B cell (primary cell): ENCODE data around the gene DPYD. TPM values are rescaled to one million over a fixed set of nuclear protein-coding genes. Genes with fewer than 3 reads are reported as not detected.

Experiments
- ATAC-seq: fragments of 200-7000 bp; cut with Tn5 transposase; one replicate; pipeline ENCODE4 v1.10.0; 2021; ENCODE audit warnings: low read depth, mild to moderate bottlenecking, moderate number of reproducible peaks, moderate library complexity
- CTCF ChIA-PET: fragments of 350-600 bp; sonication (Branson Sonifier 250); formaldehyde crosslinking; loops from one replicate; lab custom pipeline; 2021; ENCODE audit warnings: antibody characterized with exemption, inconsistent platforms; lab: Charles Lee
- POLR2A ChIA-PET: fragments of 350-600 bp; sonication (Branson Sonifier 250); formaldehyde crosslinking; loops from one replicate; lab custom pipeline; 2021; ENCODE audit warnings: antibody characterized with exemption; lab: Charles Lee
- DNase-seq: peaks from one replicate; pipeline ENCODE4 v3.0.0; 2013
- H2AFZ ChIP-seq: 2 replicates; pipeline ENCODE4 v1.6.1; 2012; ENCODE audit warnings: mild to moderate bottlenecking, low read depth, low read length; ENCODE audit not compliant: insufficient read depth, poor library complexity, severe bottlenecking
- H3K27ac ChIP-seq, 2 donors: 1 replicate in 1 of 2; 2 replicates in 1 of 2; pipeline ENCODE4 v1.5.1; 2012 to 2013; ENCODE audit warnings: low read length in 2 of 2, mild to moderate bottlenecking in 2 of 2, moderate library complexity in 1 of 2
- H3K27me3 ChIP-seq, 4 experiments: fragments of 200-600 bp in 1 of 4; sonication (generic) in 1 of 4; replicated peaks in 1 of 4; 1 replicate in 2 of 4; 2 replicates in 2 of 4; pipeline versions ENCODE4 v1.6.1 to v1.7.0; 2013 to 2016; ENCODE audit warnings: low read length in 3 of 4, mild to moderate bottlenecking in 2 of 4, mixed read lengths in 1 of 4, moderate library complexity in 1 of 4; ENCODE audit not compliant: insufficient read depth in 4 of 4, control insufficient read depth in 3 of 4; ENCODE audit errors: control extremely low read depth in 1 of 4
- H3K36me3 ChIP-seq, 2 experiments: replicated peaks in 1 of 2; 1 replicate in 1 of 2; 2 replicates in 1 of 2; pipeline versions ENCODE4 v1.6.1 to v1.7.1; 2013; ENCODE audit warnings: low read length in 1 of 2; ENCODE audit not compliant: insufficient read depth in 2 of 2, control insufficient read depth in 1 of 2; ENCODE audit errors: control extremely low read depth in 1 of 2, extremely low read depth in 1 of 2
- H3K4me1 ChIP-seq, 2 donors: fragments of 200-600 bp in 1 of 2; sonication (generic) in 1 of 2; 1 replicate in 1 of 2; 2 replicates in 1 of 2; pipeline versions ENCODE4 v1.5.1 to v1.6.1; 2013 to 2017; ENCODE audit warnings: low read length in 2 of 2; ENCODE audit not compliant: control insufficient read depth in 2 of 2, insufficient read depth in 2 of 2
- H3K4me2 ChIP-seq: replicated peaks from 2 replicates; pipeline ENCODE3; 2012; ENCODE audit warnings: mild to moderate bottlenecking, low read depth, low read length; ENCODE audit not compliant: poor library complexity, severe bottlenecking
- H3K4me3 ChIP-seq, 5 experiments: fragments of 200-600 bp in 1 of 5; sonication (generic) in 1 of 5; 1 replicate in 3 of 5; 2 replicates in 2 of 5; pipeline versions ENCODE4 v1.5.1 to v1.7.0; 2011 to 2016; ENCODE audit warnings: low read length in 4 of 5, mild to moderate bottlenecking in 4 of 5, low read depth in 2 of 5, control low read depth in 1 of 5, moderate library complexity in 1 of 5; ENCODE audit not compliant: insufficient read depth in 1 of 5; ENCODE audit errors: control extremely low read depth in 1 of 5, extremely low read depth in 1 of 5
- H3K79me2 ChIP-seq: fragments of 200-600 bp; sonication (generic); one replicate; pipeline ENCODE4 v1.6.0; 2016; ENCODE audit warnings: low read length; ENCODE audit not compliant: control insufficient read depth, insufficient read depth
- H3K9ac ChIP-seq: fragments of 200-600 bp; sonication (generic); 2 replicates; pipeline ENCODE4 v1.6.1; 2017; ENCODE audit warnings: mild to moderate bottlenecking, low read length, moderate library complexity
- H3K9me3 ChIP-seq, 3 donors: one replicate each; pipeline versions ENCODE4 v1.6.1 to v1.7.1; 2013; ENCODE audit warnings: low read length in 2 of 3; ENCODE audit not compliant: control insufficient read depth in 2 of 3, insufficient read depth in 1 of 3; ENCODE audit errors: control extremely low read depth in 1 of 3
- H4K20me1 ChIP-seq: 2 replicates; pipeline ENCODE4 v1.6.0; 2012; ENCODE audit warnings: mild to moderate bottlenecking, low read length; ENCODE audit not compliant: insufficient read depth, control insufficient read depth, poor library complexity, severe bottlenecking
- H3K27ac Mint-ChIP-seq: one replicate; pipeline ENCODE4 v1.8.0; 2021; ENCODE audit warnings: mixed read lengths
- H3K27me3 Mint-ChIP-seq: one replicate; pipeline ENCODE4 v1.8.0; 2021; ENCODE audit warnings: mixed read lengths
- H3K4me1 Mint-ChIP-seq: one replicate; pipeline ENCODE4 v1.8.0; 2021; ENCODE audit warnings: mixed read lengths
- H3K4me3 Mint-ChIP-seq: one replicate; pipeline ENCODE4 v1.8.0; 2021; ENCODE audit warnings: mixed read lengths
- H3K9me3 Mint-ChIP-seq: one replicate; pipeline ENCODE4 v1.8.0; 2022; ENCODE audit warnings: mixed read lengths; ENCODE audit not compliant: insufficient read depth
- EZH2 ChIP-seq: IDR thresholded peaks from 2 replicates; pipeline ENCODE4 v1.6.1; 2012; ENCODE audit warnings: borderline replicate concordance, low read depth, mild to moderate bottlenecking, moderate library complexity, low read length; ENCODE audit not compliant: insufficient read depth, poor library complexity, severe bottlenecking
- WGBS: methylation state at CpG from one replicate; pipeline ENCODE4 v1.1.5; 2013; ENCODE audit warnings: missing lambda C conversion rate; ENCODE audit not compliant: insufficient coverage; 5-methylcytosine and 5-hydroxymethylcytosine counted together
- intact Hi-C: fragments of 100-400 bp; cut with micrococcal nuclease; formaldehyde crosslinking; loops from one replicate; pipeline ENCODE4 v1.10.0; 2022
- polyA plus RNA-seq: library from polyadenylated mRNA; depleted of rRNA; stranded (reverse); fragments of >200 nt; gene quantifications from 2 replicates; pipeline ENCODE4 v1.2.3, GENCODE V29; 2012
- total RNA-seq, 2 donors: library from RNA; stranded (reverse); fragments of 120-200 nt in 1 of 2; gene quantifications; 1 replicate in 1 of 2; 2 replicates in 1 of 2; pipeline versions ENCODE4 v1.2.3 to v1.2.4, GENCODE V29; 2013 to 2022
- TF ChIP-seq, protein P1 (sequence below): fragments of 200-600 bp; IDR thresholded peaks from one replicate; pipeline ENCODE4 v1.8.0; 2022; ENCODE audit warnings: antibody characterized with exemption, mild to moderate bottlenecking

DPYD gene
- total and polyA plus RNA-seq, 2 donors (not counting 1 experiment from before 2014, with no cell fraction given), result 4.2 to 19.0 TPM

DNA sequence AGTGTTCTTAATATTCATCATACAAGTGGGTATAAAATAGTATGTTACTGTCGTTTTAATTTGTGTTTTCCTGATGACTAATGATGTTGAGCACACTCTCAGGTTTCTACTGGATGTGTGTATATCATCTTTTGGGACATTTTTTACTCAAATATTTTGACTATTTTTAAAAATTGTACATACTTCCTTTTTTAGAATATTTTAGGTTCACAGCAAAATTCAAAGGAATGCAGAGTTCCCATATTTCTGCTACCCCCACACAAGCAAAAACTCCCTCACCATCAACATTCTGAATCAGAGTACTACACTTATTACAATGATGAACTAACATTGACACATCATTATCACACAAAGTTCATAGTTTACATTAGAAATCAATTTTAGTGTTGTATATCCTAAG, 114.5 kb downstream of the DPYD start:
- Histone ChIP-seq H3K9me3 (peaks cover 0 to 2% (median 0%) of the 10 kb centered on the region in 3 donors), H3K27me3 (no peaks in the 10 kb centered on the region), H3K79me2 (no peaks in the 10 kb centered on the region), H3K4me2 (no peak overlapping the region), H3K4me3 (no peak overlapping the region), H3K9ac (no peak overlapping the region), H3K4me1 (no peaks in the 10 kb centered on the region), H3K27ac (no peak overlapping the region), H4K20me1 (no peaks in the 10 kb centered on the region), H2AFZ (no peak overlapping the region), H3K36me3 (peaks cover 0 to 2% of the 10 kb centered on the region in 2 experiments)
- Mint-ChIP-seq H3K4me1 (no peaks in the 10 kb centered on the region), H3K4me3 (no peak overlapping the region), H3K27ac (no peak overlapping the region), H3K27me3 (no peaks in the 10 kb centered on the region), H3K9me3 (no peaks in the 10 kb centered on the region)
- DNase-seq (no peak), ATAC-seq (no peak)
- whole genome bisulfite sequencing, result no CpG with 5 or more reads among the region's 1 CpG
- intact Hi-C loops, result no loop called here
- TF ChIP-seq, protein P1, sequence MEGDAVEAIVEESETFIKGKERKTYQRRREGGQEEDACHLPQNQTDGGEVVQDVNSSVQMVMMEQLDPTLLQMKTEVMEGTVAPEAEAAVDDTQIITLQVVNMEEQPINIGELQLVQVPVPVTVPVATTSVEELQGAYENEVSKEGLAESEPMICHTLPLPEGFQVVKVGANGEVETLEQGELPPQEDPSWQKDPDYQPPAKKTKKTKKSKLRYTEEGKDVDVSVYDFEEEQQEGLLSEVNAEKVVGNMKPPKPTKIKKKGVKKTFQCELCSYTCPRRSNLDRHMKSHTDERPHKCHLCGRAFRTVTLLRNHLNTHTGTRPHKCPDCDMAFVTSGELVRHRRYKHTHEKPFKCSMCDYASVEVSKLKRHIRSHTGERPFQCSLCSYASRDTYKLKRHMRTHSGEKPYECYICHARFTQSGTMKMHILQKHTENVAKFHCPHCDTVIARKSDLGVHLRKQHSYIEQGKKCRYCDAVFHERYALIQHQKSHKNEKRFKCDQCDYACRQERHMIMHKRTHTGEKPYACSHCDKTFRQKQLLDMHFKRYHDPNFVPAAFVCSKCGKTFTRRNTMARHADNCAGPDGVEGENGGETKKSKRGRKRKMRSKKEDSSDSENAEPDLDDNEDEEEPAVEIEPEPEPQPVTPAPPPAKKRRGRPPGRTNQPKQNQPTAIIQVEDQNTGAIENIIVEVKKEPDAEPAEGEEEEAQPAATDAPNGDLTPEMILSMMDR, result no peak
- TF ChIP-seq EZH2, result no peak
- ChIA-PET CTCF (no interaction called here), POLR2A (no interaction called here)

DNA sequence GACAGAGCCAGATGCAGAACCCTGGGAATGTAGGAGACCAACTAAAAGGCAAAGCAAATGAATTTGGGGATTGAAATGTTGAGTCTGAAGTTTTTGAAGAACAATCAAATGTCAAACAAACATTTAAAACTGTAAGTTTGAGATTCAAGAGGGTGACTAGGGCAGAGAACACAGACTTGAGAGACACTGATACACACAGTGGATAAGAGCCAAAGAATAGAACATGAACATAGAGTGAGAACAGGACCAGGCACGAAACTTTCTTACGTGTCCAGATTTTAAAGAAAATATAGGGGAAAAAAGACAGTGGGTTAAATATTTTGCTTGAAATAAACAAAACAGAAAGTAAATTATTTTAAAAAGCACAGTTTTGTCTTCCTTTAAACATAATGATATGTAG, 115.7 kb downstream of the DPYD start:
- TF ChIP-seq EZH2, result no peak
- TF ChIP-seq, protein P1, result no peak
- Mint-ChIP-seq H3K4me3 (no peak overlapping the region), H3K27me3 (no peaks in the 10 kb centered on the region), H3K9me3 (no peaks in the 10 kb centered on the region), H3K27ac (no peak overlapping the region), H3K4me1 (no peaks in the 10 kb centered on the region)
- no peak for DNase-seq
- Histone ChIP-seq H3K9ac (no peak overlapping the region), H3K4me1 (no peaks in the 10 kb centered on the region), H2AFZ (no peak overlapping the region), H3K27ac (no peak overlapping the region), H3K79me2 (no peaks in the 10 kb centered on the region), H3K4me3 (no peak overlapping the region), H4K20me1 (no peaks in the 10 kb centered on the region), H3K27me3 (no peaks in the 10 kb centered on the region), H3K9me3 (peaks cover 0 to 2% (median 0%) of the 10 kb centered on the region in 3 donors), H3K36me3 (peaks cover 0 to 2% of the 10 kb centered on the region in 2 experiments), H3K4me2 (no peak overlapping the region)
- no peak for ATAC-seq
- intact Hi-C loops, result no loop called here
- ChIA-PET POLR2A (no interaction called here), CTCF (no interaction called here)
- no CpG with 5 or more reads among the region's 2 CpGs for WGBS
